Gastroesophageal sphincter (tissue), 3 donors: ENCODE results near the gene ADGRE3.

ENCODE experiments used
- CTCF ChIP-seq, 4 experiments: fragments of 200-600 bp in 2 of 4; fragments of 450-650 bp in 2 of 4; sonication (generic) in 1 of 4; IDR thresholded peaks; one replicate each; pipeline ENCODE4 v1.5.1; 2017 to 2019; ENCODE audit warnings: antibody characterized with exemption in 4 of 4, mild to moderate bottlenecking in 2 of 4, moderate library complexity in 2 of 4
- POLR2A ChIP-seq, 2 donors: fragments of 450-650 bp; IDR thresholded peaks; one replicate each; pipeline ENCODE4 v1.6.1; 2017; ENCODE audit warnings: antibody characterized with exemption in 2 of 2, mild to moderate bottlenecking in 2 of 2, moderate library complexity in 1 of 2

GRCh38 chr19:14606627-14607026, 68.0 kb downstream of the ADGRE3 start:
- TF ChIP-seq CTCF (IDR thresholded peaks at IDR 0.05) (no peak), POLR2A (IDR thresholded peaks at IDR 0.05) (no peak)
